ENCODE data around the gene CLEC6A.

GRCh38 chr12:8501720-8502119, 46.0 kb downstream of the CLEC6A start:
- TF ChIP-seq CTCF (IDR thresholded peaks at IDR 0.05) (no peak), POLR2A (IDR thresholded peaks at IDR 0.05) (no peak)
